HG03558 (cell line): ENCODE measurements around the gene DUSP3.
"Not testable (repeated sequence)": the region's sequence is repeated elsewhere in the genome, so short reads cannot be mapped to it uniquely, and the experiment has no call there.

Experiments used
- ATAC-seq: cut with Tn5 transposase; IDR thresholded peaks from one replicate; pipeline ENCODE4 v1.9.1; 2021; ENCODE audit warnings: moderate number of reproducible peaks; ENCODE audit not compliant: unreplicated experiment; ENCODE audit errors: extremely low read depth

The DUSP3 gene

DNA sequence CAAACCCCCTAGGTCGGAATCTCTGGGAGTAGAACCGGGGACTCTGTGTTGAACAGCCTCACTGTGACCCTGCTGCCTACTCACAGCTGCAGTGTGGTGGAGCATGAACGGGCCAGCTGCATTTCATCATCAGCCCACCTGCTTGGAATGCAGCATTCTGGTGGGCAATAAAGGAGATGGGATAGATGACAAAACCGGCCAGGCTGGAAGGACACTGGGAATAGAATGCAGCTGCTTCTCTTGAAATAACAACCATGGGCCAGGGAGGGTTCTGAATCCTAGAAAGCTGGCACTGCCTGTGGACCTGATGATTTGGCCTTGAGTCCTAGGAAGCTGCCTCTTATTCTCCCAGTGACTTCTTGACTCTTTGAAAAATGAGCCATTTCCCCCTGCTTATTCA is 25.0 kb upstream of the DUSP3 start:
- ATAC-seq, result no peak

GRCh38 chr17:43801844-43802243 is 23.1 kb upstream of the DUSP3 start:
- no peak for ATAC-seq

- no peak for ATAC-seq
Measured at GRCh38 chr17:43800736-43801135, 22.0 kb upstream of the DUSP3 start.

- no peak for ATAC-seq
Measured at GRCh38 chr17:43799047-43799446, 20.3 kb upstream of the DUSP3 start.

DNA sequence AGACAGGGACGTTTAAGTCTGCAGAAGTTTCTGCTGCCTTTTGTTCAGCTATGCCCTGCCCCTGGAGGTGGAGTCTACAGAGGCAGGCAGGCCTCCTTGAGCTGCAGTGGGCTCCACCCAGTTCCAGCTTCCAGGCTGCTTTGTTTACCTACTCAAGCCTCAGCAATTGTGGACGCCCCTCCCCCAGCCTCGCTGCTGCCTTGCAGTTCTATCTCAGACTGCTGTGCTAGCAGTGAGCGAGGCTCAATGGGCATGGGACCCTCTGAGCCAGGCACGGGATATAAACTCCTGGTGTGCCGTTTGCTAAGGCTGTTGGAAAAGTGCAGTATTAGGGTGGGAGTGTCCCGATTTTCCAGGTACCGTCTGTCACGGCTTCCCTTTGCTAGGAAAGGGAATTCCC is 19.2 kb upstream of the DUSP3 start:
- ATAC-seq, result not testable (repeated sequence)

GRCh38 chr17:43792668-43793067 is 13.9 kb upstream of the DUSP3 start:
- not testable (repeated sequence) for ATAC-seq

DNA sequence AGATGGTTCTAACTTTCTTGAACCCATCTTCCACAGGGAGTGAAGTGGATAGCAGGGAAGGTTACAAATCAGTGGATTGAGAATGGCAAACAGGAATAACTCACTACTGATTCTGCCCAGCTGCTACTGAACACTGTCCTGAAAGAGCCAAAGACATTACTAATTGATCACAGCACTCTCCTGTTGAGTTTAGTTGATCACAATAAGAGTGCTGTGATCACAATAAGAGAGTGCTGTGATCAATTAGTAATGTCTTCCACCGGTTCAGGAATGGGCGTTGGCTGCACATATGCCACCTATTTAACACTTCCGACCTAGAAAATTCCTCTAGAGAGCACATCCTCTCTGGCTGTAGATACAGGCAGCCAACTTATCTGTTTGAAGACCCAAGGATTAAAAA is 12.8 kb upstream of the DUSP3 start:
- no peak for ATAC-seq

DNA sequence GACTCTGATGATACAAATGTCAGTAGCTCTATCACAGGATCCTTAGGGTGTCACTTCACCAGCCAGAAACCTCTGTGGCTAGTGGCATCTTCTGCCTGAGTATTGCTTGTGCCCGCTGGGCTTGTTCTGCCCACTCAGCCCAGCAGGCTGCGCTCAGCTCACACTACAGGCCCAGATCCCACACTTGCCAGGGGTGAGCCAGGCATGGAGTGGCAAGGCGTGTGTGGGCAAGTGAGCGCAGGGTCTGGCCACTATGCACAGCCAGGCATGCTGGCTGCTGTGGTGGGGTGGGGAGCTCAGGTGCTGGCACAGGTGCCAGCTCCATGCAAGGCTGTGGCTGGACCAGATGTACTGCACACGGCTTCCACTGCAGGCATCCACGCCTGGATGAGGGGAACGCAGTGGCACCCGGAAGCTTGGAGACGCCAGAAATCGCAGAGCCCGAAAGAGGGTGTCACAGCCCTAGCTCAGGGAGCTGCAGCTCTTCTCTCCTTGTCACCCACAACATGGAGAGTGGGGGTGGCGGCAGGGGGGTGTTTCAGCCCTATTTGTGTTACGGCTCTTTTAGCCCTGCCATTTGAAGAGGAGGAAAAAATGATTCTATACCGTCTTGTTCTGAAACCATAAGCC is 11.6 kb upstream of the DUSP3 start:
- ATAC-seq, result no peak

DNA sequence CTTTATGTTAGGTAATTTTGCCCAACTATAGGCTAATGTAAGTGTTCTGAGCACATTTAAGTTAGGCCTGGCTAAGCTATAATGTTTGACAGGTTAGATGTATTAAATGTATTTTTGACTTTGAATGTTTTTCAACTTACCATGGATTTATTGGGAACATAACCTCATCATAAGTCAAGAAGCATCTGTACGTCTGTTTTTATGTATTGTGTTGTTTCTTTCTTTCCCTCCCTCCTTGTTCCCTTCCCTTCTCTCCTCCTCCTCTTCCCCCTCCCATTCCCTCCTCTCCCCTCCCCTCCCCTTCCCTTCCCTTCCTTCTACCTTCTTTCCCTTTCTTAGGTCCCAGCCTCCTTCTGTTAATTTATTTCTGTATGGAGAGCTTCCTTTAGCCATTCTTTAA is 10.7 kb upstream of the DUSP3 start:
- ATAC-seq, result no peak

DNA sequence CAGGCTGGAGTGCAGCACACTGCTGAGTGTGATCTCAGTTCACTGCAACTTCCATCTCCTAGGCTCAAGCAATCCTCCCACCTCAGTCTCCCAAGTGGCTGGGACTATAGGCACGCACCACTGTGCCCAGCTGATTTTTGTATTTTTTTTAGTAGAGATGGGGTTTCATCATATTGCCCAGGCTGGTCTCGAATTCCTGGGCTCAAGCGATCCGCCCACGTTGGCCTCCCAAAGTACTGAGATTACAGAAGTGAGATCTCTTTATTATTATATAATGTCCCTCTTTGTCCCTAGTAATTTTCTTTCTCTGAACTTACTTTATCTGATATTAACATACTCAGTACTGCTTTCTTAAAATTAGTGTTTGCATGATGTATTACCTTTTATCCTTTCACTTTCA is 9.8 kb upstream of the DUSP3 start:
- no peak for ATAC-seq

- ATAC-seq, result no peak
Measured at GRCh38 chr17:43787728-43788127, 9.0 kb upstream of the DUSP3 start.

GRCh38 chr17:43784628-43785101 is 5.9 kb upstream of the DUSP3 start:
- no peak for ATAC-seq

DNA sequence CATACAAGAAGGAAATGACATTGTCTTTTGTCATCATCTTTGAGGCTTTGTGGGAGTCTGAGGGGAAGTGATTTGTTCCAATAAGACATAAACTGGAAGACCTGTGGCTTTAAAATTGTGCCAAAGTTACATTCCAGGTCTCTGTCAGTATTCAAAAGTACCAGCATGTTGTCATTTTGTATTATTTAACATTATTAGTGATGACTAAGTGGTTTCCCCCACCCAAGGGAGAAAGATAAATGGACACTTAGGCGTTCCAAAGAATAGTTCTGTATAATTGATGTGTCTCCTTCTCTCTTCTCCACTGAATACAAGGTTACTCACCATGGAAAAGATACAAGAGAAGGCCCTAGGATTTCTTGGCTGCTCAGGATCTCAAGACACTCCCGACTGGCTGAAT is 5.3 kb upstream of the DUSP3 start:
- no peak for ATAC-seq

- ATAC-seq, result no peak
Measured at GRCh38 chr17:43782913-43783680, 4.3 kb upstream of the DUSP3 start.

DNA sequence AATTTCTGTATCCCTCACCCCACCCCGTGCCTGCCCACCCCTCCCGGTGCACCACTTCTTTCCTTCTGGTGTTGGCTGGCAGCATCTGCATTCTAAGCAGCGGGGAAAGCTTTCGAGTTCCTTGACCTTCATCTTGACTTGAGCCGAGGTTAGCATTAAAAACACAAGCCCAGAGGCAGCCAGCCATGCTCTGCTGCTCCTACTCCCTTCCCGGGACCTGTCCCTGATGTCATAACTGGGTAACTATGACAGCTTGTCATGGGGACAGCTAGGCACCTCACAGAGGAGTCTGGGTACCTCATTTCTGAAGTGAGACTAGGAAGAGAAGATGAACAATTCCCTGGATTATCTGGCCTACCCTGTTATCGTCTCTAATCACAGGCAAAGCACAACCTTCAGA is 1.4 kb upstream of the DUSP3 start, which contains the start of gene CFAP97D1:
TSS of gene CFAP97D1 (plus strand) at position 301 of the 400 bp plus-strand sequence. CDS start at position 329, 28 bp downstream.
- ATAC-seq, result no peak

DNA sequence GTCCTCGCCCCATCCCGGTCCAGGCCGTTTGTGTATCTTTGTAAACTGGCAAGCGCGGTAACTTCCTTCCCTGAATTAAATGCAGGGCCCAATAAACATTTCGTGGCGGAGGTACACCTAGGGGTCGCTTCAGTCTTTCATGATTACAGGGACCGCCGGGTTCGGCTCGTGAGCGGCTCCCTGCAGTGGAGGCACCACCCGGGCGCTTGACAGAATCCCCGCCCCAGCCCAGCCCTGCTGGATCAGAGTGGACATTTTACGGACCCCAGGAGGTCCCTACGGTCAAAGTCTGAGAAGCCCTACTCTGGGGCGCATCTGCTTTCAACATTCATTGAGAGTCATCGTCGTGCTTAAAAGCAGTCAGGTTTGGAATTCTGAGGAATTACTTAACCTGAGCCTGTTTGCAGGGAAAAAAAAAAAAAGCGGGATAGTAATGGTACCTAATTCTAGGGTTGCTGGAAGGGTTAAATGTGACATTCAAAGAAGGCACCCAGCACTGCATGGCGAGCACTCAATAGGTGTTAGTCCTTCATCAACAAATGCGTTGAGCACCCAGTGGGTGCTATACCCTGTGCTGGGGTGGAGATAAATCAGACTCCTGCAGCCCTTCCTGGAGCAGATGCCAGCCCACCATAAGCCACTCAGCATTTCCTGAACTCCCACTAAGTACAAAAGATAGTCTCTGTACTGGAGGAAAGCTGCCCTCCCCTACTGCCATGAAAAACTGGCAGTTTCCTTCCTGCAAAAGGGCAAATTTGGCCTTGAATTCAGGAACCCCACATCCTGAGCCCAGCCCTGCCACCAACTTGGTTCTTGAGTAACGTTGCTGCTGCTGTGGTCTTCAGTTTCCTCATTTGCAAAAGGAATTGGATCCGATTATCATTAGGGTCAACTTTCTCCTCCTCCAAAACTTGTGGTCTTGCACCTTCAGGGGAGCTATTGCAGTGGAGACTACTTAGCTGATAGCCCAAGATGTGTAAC is 658 bp upstream of the DUSP3 start:
- no peak for ATAC-seq

GRCh38 chr17:43774304-43775250 is 4.2 kb downstream of the DUSP3 start:
- ATAC-seq, result no peak

GRCh38 chr17:43772877-43773648 is 5.7 kb downstream of the DUSP3 start:
- ATAC-seq, result no peak

- no peak for ATAC-seq
Measured at GRCh38 chr17:43771463-43771862, 7.3 kb downstream of the DUSP3 start.
